Measurements from ENCODE around the gene SRRM4.

SRRM4 gene

DNA sequence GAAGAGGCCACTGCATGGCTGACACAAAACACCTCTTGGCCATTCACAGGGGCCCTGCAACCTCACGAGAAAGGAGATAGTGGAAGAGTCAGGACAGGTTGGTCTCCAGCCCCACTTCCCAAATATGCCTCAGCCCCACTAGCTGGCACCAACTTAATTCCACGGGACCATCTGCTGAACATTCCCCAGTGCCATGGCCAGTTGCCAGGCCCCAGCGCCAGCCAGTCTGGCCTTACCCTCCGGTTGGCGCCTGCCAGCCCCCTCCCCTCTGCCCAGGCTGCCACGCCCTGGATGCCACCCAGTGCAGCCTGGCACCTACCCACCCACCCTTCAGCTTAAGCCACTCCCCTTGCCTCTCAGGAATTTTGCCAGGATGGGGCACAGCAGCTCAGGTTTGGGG lies 176.2 kb downstream of the SRRM4 start:
- in situ Hi-C loops (cut with HindIII; ENCODE audit: low sequenced_read_pairs): no loop called here

GRCh38 chr12:119157978-119158377 lies 176.6 kb downstream of the SRRM4 start:
- in situ Hi-C loops (cut with HindIII; ENCODE audit: low sequenced_read_pairs): no loop called here

DNA sequence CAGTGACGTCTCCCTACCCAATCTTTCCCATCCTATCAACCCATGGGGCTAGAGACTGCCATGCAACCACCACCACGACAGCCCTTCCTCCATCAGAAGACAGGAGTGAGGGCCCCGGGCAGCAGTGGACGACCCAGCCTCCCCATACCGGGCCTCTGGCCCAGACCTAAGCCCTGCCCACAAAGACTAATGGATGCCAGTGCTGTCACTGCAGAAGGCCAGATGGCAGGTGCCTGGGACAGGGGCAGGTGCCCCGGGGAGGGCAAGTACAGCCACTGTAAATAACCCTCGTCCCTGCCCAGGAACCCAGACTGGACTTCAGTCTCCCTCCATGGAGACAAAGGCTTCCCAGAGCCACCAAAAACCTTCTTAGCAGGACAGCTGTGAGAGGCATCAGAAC lies 177.1 kb downstream of the SRRM4 start:
- in situ Hi-C loops (cut with HindIII; ENCODE audit: low sequenced_read_pairs): no loop called here

- in situ Hi-C loops (cut with HindIII; ENCODE audit: low sequenced_read_pairs): no loop called here
Measured at GRCh38 chr12:119159844-119160243, 178.5 kb downstream of the SRRM4 start.

DNA sequence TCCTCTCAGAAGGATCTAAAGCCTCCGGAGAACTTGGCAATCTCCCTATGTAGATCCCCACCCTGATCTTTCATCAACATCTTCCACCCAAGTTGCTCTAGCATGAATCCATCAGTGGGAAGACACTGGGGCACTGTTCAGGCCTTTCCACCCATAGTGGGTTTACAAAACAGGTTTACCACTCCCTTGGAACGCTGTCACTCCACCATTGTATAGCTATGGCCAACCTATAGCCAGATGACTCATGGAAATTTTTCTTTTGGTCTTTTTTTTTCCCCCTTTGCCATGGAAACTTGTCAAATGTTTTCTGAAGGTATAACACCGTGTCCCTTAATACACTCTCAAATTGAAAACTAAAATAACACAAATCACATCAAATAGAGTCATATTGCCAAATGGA lies 186.6 kb downstream of the SRRM4 start:
- in situ Hi-C loops (cut with HindIII; ENCODE audit: low sequenced_read_pairs): no loop called here

DNA sequence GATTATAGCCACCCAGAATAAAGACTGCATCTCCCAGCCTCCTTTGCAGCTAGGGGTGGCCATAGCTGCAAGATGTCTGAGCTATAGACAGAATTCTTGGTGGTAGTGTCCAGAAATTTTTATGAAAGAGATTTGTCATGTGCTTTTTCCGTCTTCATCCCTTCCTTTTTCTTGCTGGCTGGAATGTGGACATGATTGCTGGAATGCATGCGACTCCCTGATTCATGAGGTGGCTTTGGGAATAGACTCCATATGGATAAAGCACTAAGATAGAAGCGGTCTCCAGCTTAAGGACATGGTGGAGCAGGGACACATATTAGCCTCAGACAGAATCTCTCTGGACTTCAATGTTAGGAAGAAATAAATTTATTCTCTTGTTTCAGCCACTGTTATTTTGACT lies 187.4 kb downstream of the SRRM4 start:
- in situ Hi-C loops (cut with HindIII; ENCODE audit: low sequenced_read_pairs): no loop called here

- in situ Hi-C loops (cut with HindIII; ENCODE audit: low sequenced_read_pairs): no loop called here
Measured at GRCh38 chr12:119169150-119169549, 187.8 kb downstream of the SRRM4 start.

GRCh38 chr12:119171291-119171690 lies 189.9 kb downstream of the SRRM4 start:
- in situ Hi-C loops (cut with HindIII; ENCODE audit: low sequenced_read_pairs): no loop called here

- in situ Hi-C loops (cut with HindIII; ENCODE audit: low sequenced_read_pairs): no loop called here
Measured at GRCh38 chr12:119171691-119172425, 190.5 kb downstream of the SRRM4 start.

GRCh38 chr12:119175081-119175480 lies 193.7 kb downstream of the SRRM4 start:
- in situ Hi-C loops (cut with HindIII; ENCODE audit: low sequenced_read_pairs): no loop called here

DNA sequence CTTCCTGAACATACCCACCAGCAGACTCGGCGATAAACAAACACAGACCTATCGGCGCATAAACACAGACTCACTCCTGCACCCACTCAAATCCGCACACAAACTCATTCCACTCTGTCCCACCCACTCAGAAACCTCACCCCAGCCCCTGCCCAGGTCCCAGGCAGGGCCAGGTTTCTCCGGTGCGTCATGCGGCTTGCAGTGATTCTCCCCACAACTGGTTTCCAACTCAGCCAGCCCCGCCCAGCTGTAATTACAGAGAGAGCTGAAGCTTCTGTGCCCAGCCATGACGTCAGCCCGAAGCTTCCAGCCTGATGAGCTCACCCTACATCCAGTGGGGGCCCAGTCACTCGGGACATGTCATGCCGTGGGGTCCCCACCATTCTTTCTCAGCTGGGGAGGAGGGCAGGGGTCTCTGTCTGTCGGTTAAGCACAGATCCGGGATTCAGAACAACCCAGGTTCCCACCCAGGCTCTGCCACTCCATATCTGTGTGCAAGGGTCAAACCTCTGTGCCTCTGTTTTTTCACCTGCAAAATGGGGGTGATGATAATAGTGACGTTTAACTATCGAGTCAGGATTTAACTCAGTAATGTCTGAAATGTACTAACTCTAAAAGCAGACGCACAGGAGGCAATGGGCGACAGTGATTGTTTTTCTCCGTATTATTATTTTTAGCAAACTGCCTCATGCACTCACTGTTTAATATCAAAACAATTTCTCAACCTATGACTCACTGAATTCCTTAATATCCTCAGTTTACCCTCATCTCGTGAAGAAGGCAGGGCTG lies 195.1 kb downstream of the SRRM4 start:
- in situ Hi-C loops (cut with HindIII; ENCODE audit: low sequenced_read_pairs): no loop called here

DNA sequence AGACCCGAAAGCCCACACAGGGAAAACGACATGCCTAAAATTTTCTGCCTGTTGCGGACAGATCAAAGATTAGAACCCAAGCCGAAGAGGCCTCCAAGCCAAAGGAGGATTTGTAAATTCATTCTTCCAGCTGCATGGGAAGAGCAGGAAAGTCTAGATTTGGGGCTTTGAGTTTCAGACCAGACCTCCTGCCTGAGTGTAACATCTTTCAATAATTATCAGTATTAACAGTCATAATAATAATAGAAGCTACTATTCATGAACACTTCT lies 195.7 kb downstream of the SRRM4 start:
- in situ Hi-C loops (cut with HindIII; ENCODE audit: low sequenced_read_pairs): no loop called here

DNA sequence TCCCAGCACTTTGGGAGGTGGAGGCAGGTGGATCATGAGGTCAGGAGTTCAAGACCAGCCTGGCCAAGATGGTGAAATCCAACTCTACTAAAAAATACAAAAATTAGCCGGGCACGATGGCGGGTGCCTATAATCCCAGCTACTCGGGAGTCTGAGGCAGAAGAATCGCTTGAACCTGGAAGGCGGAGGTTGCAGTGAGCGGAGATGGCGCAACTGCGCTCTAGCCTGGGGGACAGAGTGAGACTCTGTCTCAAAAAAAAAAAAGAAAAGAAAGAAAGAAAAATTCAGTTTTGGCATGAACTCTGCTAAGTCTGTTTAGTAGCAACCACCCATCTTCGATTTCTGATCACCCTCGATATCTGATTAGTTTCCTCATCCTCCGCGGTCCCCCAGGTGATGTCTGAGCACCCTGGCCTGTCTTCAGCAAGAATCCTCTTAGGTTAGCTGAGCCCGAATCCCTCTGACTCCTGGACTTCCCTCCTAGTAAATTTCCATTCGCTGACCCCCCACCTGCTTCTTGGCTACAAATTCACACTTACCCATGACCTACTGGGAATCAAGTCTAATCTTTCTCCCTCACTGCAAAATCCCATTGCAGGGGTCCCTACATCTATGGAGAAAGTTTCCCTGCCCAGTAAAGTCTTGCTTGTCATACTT lies 196.5 kb downstream of the SRRM4 start:
- in situ Hi-C loops (cut with HindIII; ENCODE audit: low sequenced_read_pairs): no loop called here

DNA sequence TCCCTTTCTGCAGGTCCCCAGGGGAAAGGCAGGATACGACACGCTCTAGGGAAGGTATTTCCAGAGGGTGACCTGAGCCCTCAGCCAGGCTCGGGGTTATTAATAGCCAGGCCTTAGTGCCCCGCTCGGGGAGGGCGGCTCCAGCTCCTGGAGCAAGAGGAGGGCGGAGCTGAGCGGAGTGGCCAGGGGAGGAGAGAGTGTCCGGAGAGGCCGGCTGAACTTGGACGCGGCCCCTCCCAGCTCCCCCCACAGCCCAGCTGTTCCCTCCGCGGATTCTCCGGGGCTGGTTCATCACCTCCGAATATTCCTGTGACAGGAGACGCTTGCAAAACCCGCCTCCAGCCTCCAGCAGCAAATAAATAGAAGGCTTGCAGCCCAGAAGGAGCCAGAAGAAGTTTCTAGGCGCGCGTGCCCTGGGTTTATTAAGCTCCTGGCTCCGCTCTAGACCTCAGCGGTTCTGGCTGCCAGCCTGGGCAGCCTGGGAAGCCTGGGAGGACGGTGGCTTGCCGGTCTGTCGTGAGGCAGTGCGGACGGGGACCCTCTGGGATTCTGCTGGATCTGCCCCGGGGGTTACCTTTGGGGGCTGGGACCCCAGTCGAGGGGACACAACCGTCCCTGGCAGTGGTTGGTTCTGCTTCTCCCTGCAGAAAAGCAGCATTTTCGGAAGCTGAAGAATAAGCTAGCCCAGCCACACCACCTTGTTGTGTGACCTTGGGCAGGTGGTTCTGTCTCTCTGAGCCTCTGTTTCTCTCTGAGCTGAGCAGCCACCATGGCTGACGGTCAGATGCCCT lies 197.4 kb downstream of the SRRM4 start, which contains the start of gene HSPB8:
Gene HSPB8, plus strand, starts transcription at position 388 of the 791 bp plus-strand sequence. Its CDS starts 382 bp downstream, at position 770.
- in situ Hi-C loops (cut with HindIII; ENCODE audit: low sequenced_read_pairs): no loop called here

DNA sequence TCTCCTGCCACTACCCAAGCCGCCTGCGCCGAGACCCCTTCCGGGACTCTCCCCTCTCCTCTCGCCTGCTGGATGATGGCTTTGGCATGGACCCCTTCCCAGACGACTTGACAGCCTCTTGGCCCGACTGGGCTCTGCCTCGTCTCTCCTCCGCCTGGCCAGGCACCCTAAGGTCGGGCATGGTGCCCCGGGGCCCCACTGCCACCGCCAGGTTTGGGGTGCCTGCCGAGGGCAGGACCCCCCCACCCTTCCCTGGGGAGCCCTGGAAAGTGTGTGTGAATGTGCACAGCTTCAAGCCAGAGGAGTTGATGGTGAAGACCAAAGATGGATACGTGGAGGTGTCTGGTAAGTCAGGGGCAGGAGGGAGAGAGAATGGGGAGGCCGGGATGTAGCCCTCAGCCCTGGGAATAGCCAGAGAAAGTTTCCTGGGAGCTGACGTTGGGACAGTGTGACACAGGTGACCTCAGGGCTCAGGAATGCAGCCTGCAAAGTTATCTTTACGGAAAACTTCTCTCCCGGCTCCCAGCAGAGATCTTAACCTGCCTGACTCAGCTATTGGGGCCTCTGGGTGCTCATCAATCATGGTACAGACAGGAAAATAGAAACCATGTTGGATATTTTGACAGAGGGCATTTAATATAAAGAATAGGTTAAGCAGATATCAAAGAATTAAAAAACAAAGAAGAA lies 198.1 kb downstream of the SRRM4 start:
- in situ Hi-C loops (cut with HindIII; ENCODE audit: low sequenced_read_pairs): no loop called here

GRCh38 chr12:119180380-119181040 lies 199.2 kb downstream of the SRRM4 start:
- in situ Hi-C loops (cut with HindIII; ENCODE audit: low sequenced_read_pairs): no loop called here

- in situ Hi-C loops (cut with HindIII; ENCODE audit: low sequenced_read_pairs): no loop called here
Measured at GRCh38 chr12:119181202-119181601, 199.9 kb downstream of the SRRM4 start.

GRCh38 chr12:119181944-119182343 lies 200.6 kb downstream of the SRRM4 start:
- in situ Hi-C loops (cut with HindIII; ENCODE audit: low sequenced_read_pairs): no loop called here

- in situ Hi-C loops (cut with HindIII; ENCODE audit: low sequenced_read_pairs): no loop called here
Measured at GRCh38 chr12:119182701-119183493, 201.6 kb downstream of the SRRM4 start.

Data from endothelial cell of hepatic sinusoid (primary cell).